HG03039 (cell line): ENCODE data around the gene PRR5L.
A peak's percentile ranks its signal among the peaks of the same experiment; 100 is the strongest.

Experiments
- ATAC-seq: cut with Tn5 transposase; IDR thresholded peaks from one replicate; pipeline ENCODE4 v1.9.1; 2021; ENCODE audit warnings: mild to moderate bottlenecking, moderate library complexity; ENCODE audit not compliant: unreplicated experiment

Gene PRR5L

DNA sequence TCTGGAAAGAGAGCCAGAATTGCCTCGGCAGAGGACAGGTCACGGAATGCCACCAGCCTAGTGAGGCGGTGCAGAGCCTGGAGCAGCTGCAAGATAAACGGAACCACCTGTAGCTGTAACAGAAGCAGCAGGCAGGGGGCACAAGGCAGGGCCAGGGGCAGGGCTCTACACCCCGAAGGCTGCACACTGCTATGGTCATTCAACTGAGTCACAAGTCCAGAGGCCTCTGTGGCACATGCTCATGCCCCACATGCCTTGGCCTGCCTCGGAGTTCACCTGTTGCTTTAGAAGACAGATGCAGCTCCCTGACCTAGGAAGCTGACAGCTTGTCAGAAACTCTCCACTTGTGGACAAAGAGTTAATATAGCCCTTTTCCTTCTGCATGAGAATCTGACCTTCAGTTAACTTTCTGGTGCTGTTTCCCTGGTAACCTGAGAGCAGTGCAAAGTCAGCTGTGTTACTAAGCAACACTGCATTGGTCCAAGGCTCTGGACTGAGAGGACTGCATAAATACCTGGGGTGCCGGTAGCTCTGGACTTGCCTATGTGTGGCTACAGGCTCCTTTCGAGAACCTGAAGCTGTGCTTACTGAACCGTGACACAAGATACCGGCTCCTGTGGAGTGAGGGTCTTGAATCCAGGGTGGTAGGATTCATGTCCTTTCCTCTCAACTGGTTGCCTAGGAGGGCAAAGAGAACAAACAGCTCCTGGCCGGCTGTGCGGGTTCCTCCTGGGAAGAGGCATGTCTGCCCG lies 17.4 kb upstream of the PRR5L start:
- ATAC-seq = no peak

DNA sequence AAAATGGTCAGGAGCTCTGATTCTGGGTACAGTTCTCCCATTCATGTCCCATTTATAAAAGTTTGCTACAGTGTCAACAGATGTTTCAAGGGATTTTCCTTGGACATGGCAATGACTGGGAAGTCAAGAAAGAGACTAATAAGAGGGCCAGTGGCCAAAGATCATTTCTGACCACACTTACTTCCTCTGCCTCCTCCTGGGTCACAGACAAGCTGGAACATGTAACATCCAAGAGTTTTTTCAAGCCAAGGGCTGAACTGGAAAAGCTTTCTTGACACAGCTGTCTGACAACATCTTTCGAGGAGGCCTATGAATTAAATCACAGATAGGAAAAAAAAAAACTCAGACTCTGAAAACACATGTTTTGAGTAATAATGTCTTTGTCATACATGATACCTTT lies 15.6 kb upstream of the PRR5L start:
- ATAC-seq = no peak

DNA sequence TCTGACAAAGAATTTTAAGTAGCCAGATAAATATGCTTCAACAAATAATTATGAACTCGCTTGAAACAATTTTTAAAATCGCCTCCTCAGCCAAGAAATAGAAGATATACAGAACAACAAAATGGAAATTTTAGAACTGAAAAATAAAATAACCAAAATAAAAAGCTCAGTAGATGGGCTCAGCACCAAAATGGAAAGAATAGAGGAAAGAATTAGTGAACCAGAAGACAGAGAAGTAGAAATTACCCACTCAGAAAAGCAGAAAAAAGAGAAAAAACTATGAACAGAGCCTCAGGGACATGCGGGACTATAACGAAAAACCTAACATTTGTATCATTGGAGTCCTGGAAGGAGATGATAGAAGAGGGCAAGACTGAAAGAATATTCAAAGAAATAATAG lies 14.2 kb upstream of the PRR5L start:
- no peak for ATAC-seq

DNA sequence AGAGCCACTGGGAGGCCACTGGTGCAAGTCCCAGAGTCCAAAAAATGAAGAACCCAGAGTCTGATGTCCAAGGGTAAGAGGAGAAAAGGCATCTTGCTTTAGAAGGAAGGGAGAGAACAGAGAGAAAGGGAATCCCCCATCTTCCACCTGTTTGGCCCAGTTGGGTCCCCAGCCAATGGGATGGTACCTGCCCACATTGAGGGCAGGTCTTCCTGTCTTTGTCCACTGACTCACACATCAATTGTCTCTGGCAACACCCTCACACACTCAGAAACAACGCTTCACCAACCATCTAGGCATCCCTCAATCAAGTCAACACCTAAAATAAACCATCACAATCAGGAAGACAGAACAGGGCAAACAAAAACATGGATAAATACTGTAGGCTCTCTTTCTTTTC lies 13.2 kb upstream of the PRR5L start:
- ATAC-seq = no peak

DNA sequence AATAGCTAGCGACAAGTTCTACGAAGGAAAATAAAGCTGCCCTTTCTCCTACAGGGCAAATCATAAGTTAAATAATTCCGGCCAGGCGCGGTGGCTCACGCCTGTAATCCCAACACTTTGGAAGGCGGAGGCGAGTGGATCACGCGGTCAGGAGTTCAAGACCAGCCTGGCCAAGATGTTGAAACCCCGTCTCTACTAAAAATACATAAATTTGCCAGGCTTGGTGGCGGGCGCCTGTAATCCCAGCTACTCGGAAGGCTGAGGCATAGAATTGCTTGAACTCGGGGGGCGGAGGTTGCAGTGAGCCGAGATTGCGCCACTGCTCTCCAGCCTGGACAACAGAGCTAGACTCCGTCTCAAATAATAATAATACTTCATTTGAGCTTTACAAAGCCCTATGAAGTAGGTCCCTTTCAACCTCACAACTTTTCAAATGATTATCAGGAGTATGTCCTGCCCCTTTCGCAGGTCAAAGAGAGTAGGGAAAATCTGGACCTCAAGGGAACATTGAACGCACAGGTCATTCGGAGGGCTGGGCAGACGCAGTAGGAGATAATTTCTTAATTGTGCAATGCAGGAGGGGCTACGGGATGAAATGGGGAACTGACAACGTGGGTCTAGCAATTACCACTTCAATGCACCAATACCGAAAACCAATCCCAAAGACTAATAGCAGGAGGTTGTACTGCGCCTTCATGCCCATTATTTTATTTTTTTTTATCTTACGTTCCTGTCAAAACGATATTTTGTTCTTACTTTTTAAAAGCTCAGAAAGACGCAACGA lies 7.5 kb upstream of the PRR5L start:
- no peak for ATAC-seq

DNA sequence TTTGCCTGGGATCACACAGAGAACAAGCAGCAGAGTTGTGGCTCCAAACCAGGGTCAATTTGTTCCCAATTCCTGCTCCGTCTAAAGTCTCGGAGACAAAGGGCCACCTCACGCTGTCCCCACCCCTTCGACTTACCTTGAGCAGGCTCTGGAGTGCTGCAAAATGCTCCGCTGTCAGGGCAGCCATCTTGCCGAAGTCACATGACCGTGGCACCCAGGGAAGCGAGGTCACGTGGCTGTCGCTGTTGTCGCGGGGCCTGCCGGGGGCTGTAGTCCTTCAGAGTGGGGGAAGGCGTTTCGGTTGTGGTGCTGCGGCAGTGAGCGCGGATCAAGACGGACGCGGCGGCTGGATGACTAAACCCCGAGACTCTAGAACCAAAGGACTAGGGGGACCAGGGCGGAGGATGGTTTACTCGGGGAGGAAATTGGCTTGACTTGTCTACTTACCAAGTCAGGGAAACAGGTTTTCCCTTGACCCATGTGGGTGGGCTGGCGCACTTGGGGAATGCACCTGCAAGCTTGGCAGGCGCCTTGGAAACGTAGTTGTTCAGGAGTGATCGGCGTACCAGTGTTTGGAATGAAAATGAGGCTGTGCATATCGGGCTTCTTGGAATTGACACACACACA lies 6.7 kb upstream of the PRR5L start, which contains the start of gene COMMD9:
Gene COMMD9, minus strand, starts transcription at position 199 of the 627 bp plus-strand sequence. Its CDS starts 12 bp downstream, at position 187.
- peak; percentile 98 for ATAC-seq

DNA sequence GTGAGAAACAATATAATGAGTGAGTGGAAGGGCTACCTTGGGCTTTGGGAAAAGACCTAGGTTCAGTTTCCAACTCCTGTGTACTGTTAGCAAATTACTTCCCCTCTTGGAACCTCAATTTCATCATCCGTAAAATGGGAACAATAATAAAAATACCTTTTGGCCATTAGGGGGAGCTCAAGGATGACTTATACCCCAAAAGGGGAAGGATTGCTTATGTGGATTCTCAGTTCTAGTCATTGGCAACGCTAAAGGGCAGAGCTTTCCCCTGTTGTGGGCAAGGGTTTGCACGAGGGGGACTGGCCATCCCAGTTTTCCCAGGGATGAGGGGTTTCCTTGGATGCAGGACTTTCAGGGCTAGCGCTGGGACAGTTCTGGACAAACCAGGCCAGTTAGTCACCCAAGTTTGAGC lies 3.8 kb upstream of the PRR5L start:
- no peak for ATAC-seq

DNA sequence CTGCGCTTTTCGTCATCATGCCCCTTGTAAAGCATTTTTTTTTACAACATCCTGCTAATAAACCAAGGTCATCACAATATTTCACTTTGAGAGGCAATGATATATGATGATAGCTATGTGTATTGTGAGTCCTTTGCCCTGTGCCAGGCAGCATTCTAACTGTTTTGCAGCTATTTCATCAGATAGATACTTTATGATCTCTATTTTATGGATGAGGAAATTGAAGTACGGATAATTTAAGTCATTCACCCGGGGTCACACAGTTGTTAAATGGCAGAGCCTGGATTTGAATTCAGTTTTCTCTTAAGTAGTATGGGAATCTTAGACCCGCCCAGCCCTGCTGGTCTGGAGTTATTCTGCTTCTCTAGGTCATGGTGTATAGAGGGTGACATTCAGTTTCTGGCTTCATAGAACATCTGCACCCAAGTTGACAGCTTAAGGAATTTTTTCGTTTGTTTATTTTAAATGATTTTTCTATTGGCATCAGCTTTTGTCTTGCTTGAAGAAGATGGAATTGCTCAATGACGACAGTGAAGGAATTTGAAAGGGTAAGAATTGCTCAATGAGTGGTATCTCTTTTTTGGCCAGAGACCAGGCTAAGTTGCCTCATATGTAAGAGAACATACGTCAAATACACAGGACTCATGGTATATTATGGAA lies 926 bp downstream of the PRR5L start:
- no peak for ATAC-seq

DNA sequence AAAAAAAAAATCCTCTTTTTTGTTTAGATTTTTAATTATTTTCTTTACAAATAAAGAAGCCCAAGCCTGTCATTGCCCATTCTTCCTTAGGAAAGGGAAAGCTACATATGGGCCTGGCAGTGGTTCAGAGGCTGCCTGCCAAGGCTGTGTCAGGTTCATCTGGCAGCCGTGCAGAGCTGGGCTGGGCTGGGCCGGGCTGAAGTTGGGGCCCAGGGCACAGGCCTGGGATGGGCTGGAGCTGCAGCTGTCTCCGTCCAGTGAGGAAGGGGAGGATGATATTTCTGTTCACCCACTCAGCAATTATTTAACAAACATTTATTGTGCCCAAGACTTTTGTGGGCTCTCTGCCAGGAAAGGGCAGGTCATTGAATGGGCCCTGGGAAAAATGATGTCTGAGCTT lies 4.6 kb downstream of the PRR5L start:
- ATAC-seq = no peak

DNA sequence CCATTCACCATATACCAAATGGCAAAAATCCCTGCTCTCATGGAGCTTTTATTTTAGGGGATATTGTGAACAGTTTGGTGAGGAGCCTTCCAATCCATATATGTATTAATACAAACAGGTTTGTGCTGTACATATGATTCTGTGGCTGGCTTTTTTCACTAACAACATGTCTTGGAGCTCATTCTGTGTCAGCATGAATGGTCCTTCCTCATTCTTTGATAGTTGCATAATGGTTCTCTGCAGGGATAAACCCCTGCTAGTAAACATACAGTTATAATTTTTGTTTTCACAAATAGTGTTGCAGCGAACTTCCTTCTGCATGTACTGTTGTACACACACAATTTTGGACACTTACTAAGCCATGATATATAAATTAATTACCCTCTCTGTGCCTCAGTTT lies 8.3 kb downstream of the PRR5L start:
- ATAC-seq = no peak

DNA sequence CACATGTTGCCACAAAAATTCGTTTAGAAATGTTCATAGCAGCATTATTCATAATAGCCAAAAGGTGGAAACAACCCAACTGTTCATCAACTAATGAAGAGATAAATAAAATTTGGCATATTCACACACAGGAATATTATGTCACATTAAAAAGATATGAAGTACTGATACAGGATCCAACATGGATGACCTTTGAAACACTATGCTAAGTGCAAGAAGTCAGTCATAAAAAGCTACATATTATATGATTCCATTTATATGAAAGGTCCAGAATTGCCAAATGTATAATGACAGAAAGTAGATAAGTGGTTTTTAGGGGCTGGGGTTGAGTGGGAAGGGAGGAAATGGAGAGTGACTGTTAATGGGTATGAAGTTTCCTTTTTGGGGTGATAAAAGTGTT lies 9.0 kb downstream of the PRR5L start:
- ATAC-seq = no peak

DNA sequence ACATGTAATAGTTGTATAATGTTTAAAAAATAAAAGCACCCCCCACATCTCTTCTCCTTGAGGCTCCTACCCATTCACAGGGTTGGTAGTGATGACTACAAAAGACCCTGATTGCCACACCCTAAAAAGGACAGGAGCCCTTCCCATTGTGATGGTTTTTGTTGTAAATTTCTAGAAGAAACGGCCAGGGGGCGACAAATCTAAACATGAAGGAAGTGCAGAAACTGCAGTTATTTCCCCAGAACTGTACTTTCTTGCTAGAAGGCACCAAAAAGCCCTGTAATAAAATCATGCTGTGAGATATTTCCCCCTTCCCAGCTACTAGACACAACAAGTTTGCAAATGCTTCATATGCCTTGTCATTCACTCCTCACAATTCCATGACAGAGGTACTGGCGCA lies 10.8 kb downstream of the PRR5L start:
- ATAC-seq = no peak

DNA sequence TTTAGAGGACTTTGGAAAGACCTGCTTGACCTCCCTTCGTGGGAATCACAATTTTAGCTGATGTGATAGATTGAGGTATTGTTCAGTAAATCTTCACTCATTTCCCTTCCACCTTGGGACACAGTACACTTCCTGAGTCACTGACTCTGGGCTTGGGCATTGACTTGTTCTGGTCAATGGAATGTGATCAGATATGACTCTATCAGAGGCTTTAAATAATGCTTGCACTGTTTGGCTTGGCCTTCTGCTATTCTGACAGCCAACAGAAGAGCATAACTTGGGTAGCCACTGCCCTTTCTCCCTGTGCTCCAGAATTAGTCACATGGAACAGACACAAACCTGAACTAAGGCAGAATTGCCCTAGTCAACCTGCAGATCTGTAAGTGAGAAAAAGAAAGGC lies 12.5 kb downstream of the PRR5L start:
- no peak for ATAC-seq

DNA sequence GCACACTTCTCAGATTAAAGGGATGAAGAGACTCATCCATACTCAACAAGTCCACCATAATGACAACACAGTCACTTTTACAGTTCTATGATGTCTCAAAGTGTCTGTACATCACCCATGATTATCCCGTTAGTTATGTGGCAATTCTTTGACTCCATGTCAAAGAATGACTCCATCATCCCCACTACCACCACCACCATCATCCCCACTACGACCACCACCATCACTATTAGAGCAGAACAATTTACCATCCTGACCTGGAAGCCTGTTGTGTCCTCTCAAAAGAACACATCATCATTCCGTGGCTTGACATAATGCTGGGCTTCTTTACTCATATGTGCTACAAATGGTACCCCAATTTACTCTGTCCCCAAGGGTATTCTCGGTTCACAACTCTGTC lies 13.7 kb downstream of the PRR5L start:
- ATAC-seq = no peak

DNA sequence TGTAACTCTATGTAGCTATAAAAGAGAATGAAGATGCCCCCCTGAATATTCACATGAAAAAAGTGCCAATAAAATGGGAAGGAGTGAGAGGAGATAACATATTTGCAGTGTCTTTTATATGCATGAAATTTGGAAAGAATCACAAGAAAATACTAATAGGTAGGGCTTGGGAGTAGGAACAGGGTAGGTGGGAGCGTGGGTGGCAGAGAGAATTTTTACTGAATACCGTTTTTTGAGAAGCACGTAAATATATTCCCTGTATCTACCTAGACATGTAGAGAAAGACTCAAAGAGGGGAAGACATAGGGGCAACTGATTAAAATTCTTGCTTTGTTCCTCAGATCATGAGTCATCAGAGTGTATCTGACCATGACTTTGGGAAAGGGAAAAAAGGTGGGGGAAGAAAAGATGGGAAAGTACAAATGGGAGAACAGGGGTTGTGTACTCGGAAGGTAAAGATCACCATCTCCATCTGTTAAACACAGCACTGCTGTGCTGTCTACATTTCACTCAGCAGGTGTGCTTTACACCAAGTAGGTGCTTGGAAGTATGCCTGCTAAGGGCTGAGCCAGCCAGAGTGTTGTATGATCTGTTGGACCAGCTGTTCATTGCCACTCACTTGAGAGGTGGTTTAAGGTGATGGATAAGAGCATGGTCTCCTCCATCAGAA lies 16.0 kb downstream of the PRR5L start:
- no peak for ATAC-seq

DNA sequence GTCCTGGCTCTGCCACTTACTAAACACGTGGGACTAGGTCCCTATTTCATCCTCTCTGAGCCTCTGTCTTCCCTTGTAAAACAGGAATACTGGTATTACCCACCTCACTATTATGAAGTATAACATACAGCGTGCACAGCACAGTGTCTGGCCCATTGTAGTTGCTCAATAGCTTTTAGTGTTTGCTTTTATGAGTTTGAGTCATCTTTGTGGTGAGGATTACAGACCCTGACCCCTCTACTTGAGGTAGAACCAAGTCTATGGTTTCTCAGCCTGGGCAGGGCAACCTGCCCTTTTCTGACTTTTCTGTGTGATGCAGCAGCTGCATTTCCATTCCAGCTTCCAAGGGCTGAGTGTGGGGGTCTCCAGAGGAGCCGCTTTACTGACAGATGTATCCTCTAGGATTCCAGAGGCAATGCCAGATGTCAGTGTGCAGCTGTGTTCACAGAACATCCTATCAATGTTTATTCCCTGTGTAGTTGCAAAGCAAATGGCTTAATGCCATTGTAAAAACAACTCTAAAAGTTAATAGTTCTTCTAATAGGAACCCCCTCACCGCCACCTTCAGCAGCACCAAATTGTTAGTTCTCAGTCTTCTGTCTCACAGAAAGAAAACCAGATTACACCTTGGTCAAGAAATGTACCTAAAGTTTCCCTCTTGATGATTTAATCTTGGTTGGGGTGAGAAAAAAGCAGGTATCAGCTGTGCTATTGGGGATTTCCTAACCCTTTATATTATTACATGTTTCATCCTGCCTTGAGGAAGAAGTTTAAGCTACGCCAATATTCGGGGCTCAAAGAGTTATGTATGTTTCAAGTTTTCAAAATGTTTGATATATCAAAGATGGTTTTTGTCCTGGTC lies 16.8 kb downstream of the PRR5L start:
- no peak for ATAC-seq

DNA sequence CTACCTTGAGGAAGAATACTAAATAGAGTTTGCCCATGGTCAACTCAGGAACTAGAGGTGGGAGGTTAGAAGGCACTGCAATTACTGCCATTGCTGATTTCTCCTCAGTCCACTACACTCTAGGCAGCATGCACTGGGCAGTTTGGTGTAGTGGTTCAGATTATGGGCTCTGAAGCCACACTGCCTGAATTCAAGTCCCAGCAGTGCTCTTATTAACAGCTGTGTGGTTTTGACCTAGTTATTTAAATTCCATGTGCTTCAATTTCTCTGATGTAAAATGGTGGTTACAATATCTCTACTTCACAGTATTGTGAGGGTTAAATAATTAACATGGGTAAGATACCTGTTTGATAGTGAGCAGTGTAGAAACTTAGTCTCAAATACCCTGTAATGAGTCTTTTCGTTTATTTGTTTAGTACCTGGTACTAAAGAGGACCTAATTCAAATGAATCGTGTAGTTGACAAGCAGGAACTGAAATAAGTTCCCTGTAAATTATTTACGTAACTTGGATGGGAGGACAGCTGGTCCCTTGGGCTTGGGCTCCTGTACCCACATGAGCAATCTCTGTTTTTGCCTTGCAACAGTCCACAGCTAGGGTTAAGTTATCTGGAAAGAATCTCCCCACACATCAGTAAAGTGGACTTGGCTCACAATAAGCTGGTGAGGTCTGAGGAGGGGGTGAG lies 17.8 kb downstream of the PRR5L start:
- no peak for ATAC-seq

DNA sequence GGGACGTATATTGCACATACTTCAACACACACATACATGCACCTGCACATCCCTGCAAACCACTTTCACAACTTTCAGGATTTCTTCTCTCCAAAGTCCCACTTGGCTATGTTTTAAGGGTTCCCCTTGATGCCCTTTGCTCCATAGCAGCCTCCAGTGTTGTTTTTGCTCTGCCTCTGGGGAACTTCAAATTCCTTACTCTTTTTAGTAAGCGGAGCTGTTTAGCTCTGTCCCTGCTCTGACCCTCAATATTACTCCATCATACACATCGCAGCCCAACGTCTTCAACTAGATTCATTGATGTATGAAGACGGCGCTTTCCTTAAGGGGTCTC lies 18.3 kb downstream of the PRR5L start:
- ATAC-seq = no peak

DNA sequence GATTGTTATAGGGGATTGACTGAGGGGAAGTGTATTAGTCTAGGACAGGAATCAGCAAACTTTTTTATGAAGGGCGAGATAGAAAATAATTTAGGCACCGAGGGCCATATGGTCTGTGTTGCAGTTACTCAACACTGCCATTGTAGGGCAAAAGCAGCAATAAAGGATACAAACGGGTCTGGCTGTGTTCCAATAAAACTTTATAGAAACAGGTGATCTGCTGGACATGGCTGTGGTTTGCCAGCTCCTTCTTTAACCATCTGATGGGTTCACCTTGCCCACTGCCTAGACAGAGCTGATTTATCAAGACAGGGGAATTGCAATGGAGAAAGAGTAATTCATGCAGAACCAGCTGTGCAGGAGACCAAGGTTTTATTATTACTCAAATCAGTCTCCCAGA lies 20.0 kb downstream of the PRR5L start:
- no peak for ATAC-seq
